ENCODE data around the gene MYOZ1.
A peak's percentile ranks its signal among the peaks of the same experiment; 100 is the strongest.

- TF ChIP-seq CTCF (IDR thresholded peaks at IDR 0.05) (peak in 7 of 12 donors; percentile 15 to 43 (median 26)), POLR2A (IDR thresholded peaks at IDR 0.05) (no peak)
These were observed 12.4 kb upstream of the MYOZ1 start for GRCh38 chr10:73653701-73654100.
